ENCODE results near the gene MAGOHB.
"Not testable (repeated sequence)": the region's sequence is repeated elsewhere in the genome, so short reads cannot be mapped to it uniquely, and the experiment has no call there.

MAGOHB gene

GRCh38 chr12:10623131-10623530, 9.7 kb upstream of the MAGOHB start:
- H3K36me3 Mint-ChIP-seq = no peaks in the 10 kb centered on the region
- ATAC-seq (replicated peaks) (no peak), DNase-seq (no peak)
- no peak overlapping the region for H3K27ac Mint-ChIP-seq
- no peak overlapping the region for H3K4me3 Mint-ChIP-seq
- no peaks in the 10 kb centered on the region for H3K4me1 Mint-ChIP-seq
- no peaks in the 10 kb centered on the region for H3K9me3 Mint-ChIP-seq
- peaks cover 0 to 13% of the 10 kb centered on the region in 2 donors for H3K27me3 Mint-ChIP-seq

GRCh38 chr12:10621278-10621677, 7.9 kb upstream of the MAGOHB start:
- Mint-ChIP-seq H3K27ac (no peak overlapping the region), H3K4me3 (no peak overlapping the region), H3K4me1 (no peaks in the 10 kb centered on the region)

DNA sequence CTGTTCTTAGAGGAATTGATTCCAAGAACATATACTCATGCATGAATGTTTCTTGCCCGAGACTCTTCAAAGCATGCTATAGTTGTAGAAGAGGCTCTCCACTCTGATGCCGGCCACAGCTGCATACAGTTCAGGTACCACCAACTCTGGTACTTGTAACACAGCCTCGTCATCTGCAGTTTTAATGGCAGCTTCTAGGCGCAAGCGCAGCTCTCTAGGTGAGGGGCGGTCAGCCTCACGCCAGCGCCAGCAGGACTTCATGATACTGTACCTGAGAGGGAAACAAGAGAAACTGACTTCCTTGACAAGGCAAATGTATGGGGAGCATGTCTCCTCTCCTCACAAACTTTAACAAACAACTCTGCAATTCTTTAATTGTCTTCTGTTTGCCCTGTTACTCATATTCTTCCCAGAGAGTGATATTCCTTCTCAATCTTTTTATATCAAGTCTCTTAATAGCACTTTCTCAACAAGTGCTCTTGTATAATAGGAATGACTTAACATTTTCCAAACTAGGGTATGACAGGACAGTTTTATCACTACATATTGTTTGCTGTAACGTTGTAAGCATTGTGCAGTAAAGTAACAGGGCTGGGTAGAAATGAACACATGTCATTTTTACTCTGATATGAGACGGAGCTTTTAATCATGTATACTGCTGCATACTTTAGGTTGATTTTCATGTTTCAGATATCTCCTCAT, 6.8 kb upstream of the MAGOHB start:
- Mint-ChIP-seq H3K27ac (no peak overlapping the region), H3K4me3 (no peak overlapping the region), H3K9me3 (no peaks in the 10 kb centered on the region), H3K36me3 (no peaks in the 10 kb centered on the region), H3K4me1 (no peaks in the 10 kb centered on the region), H3K27me3 (peaks cover 0 to 14% of the 10 kb centered on the region in 2 donors)
- no peak for ATAC-seq (replicated peaks)
- DNase-seq = no peak

More at GRCh38 chr12:10621278-10621677, 7.9 kb upstream of the MAGOHB start:
- DNase-seq (no peak), ATAC-seq (replicated peaks) (no peak)
- Mint-ChIP-seq H3K27me3 (peaks cover 0 to 14% of the 10 kb centered on the region in 2 donors), H3K36me3 (no peaks in the 10 kb centered on the region), H3K9me3 (no peaks in the 10 kb centered on the region)

- H3K9me3 Mint-ChIP-seq = no peaks in the 10 kb centered on the region
- H3K36me3 Mint-ChIP-seq = peaks cover under 1 to 1% of the 10 kb centered on the region in 2 donors
- no peak overlapping the region for H3K4me3 Mint-ChIP-seq
- ATAC-seq (replicated peaks) (no peak), DNase-seq (no peak)
- peaks cover 0 to 14% of the 10 kb centered on the region in 2 donors for H3K27me3 Mint-ChIP-seq
- H3K4me1 Mint-ChIP-seq = peaks cover 1 to 3% of the 10 kb centered on the region in 2 donors
- no peak overlapping the region for H3K27ac Mint-ChIP-seq
Observed at GRCh38 chr12:10618338-10618987, 5.1 kb upstream of the MAGOHB start.

- Mint-ChIP-seq H3K27ac (no peak overlapping the region), H3K4me1 (peaks cover 7% of the 10 kb centered on the region in 2 donors), H3K36me3 (peaks cover 4% of the 10 kb centered on the region in 2 donors), H3K27me3 (peaks cover 0 to 14% of the 10 kb centered on the region in 2 donors), H3K9me3 (no peaks in the 10 kb centered on the region), H3K4me3 (no peak overlapping the region)
- ATAC-seq (replicated peaks) (no peak), DNase-seq (no peak)
Observed at GRCh38 chr12:10617863-10618262, 4.5 kb upstream of the MAGOHB start.

GRCh38 chr12:10615532-10615931, 2.1 kb upstream of the MAGOHB start:
- no peaks in the 10 kb centered on the region for H3K9me3 Mint-ChIP-seq
- H3K27ac Mint-ChIP-seq = no peak overlapping the region
- peaks cover 15 to 21% of the 10 kb centered on the region in 2 donors for H3K4me1 Mint-ChIP-seq
- H3K36me3 Mint-ChIP-seq = peaks cover 12% of the 10 kb centered on the region in 2 donors
- no peak for ATAC-seq (replicated peaks)
- DNase-seq = no peak
- H3K27me3 Mint-ChIP-seq = peaks cover 0 to 14% of the 10 kb centered on the region in 2 donors
- H3K4me3 Mint-ChIP-seq = no peak overlapping the region

- ATAC-seq (replicated peaks) (peak in 1 of 2 donors; percentile 66), DNase-seq (no peak)
- Mint-ChIP-seq H3K4me3 (peak overlapping the region; percentile 97 to 99), H3K4me1 (peaks cover 15 to 21% of the 10 kb centered on the region in 2 donors), H3K36me3 (peaks cover 14 to 16% of the 10 kb centered on the region in 2 donors), H3K9me3 (no peaks in the 10 kb centered on the region), H3K27me3 (peaks cover 0 to 5% of the 10 kb centered on the region in 2 donors), H3K27ac (peak overlapping the region; percentile 100)
Observed at GRCh38 chr12:10614056-10614370, 604 bp upstream of the MAGOHB start.

DNA sequence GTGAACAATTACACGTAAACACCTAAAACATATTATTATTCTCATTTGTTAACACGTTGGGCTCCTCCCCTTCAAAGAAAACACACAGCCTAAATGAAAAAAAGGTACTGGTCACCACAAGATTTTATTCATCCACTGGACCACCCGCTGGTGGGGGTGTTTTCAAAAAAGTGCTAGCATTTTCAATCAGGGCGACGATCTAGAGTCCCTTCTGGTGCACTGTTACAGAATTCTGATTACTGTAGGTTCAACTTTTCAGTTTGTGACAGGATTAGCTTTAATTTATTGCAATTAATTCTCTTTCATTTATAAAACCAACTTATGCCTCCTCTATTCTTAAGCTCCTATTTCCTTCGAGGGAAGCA, 443 bp downstream of the MAGOHB start:
- peak overlapping the region; percentile 97 to 99 for H3K4me3 Mint-ChIP-seq
- H3K9me3 Mint-ChIP-seq = no peaks in the 10 kb centered on the region
- DNase-seq (no peak), ATAC-seq (replicated peaks) (peak; percentile 1 to 3)
- H3K36me3 Mint-ChIP-seq = peaks cover 14 to 21% of the 10 kb centered on the region in 2 donors
- H3K27ac Mint-ChIP-seq = peak overlapping the region; percentile 100
- H3K27me3 Mint-ChIP-seq = peaks cover 0 to 2% of the 10 kb centered on the region in 2 donors
- peaks cover 15 to 21% of the 10 kb centered on the region in 2 donors for H3K4me1 Mint-ChIP-seq

GRCh38 chr12:10612110-10612509, 1.3 kb downstream of the MAGOHB start:
- ATAC-seq (replicated peaks) (no peak), DNase-seq (no peak)
- H3K9me3 Mint-ChIP-seq = no peaks in the 10 kb centered on the region
- H3K27ac Mint-ChIP-seq = peak overlapping the region; percentile 100
- peak overlapping the region; percentile 97 to 99 for H3K4me3 Mint-ChIP-seq
- H3K27me3 Mint-ChIP-seq = no peaks in the 10 kb centered on the region
- H3K4me1 Mint-ChIP-seq = peaks cover 15 to 21% of the 10 kb centered on the region in 2 donors
- H3K36me3 Mint-ChIP-seq = peaks cover 16 to 23% of the 10 kb centered on the region in 2 donors

DNA sequence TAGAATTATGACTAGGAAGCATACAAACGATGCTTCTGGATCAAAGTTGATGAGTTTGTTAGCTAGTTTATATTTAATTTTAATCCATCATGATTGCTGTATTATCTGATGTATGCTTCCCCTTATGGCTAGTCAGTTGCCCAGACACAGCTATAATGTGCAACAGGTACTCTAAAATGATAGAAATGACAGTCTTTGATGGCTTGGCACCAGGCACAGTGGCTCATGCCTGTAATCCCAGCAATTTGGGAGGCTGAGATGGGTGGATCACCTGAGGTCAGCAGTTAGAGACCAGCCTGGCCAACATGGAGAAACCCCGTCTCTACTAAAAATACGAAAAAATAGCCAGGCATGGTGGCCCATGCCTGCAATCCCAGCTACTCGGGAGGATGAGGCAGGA, 2.2 kb downstream of the MAGOHB start:
- not testable (repeated sequence) for ATAC-seq (replicated peaks); DNase-seq; H3K9me3 Mint-ChIP-seq; H3K27me3 Mint-ChIP-seq; H3K27ac Mint-ChIP-seq
- Mint-ChIP-seq H3K4me1 (peaks cover 15 to 21% of the 10 kb centered on the region in 2 donors), H3K36me3 (peaks cover 18 to 27% of the 10 kb centered on the region in 2 donors), H3K4me3 (peak overlapping the region in 1 of 2 donors; percentile 43)

DNA sequence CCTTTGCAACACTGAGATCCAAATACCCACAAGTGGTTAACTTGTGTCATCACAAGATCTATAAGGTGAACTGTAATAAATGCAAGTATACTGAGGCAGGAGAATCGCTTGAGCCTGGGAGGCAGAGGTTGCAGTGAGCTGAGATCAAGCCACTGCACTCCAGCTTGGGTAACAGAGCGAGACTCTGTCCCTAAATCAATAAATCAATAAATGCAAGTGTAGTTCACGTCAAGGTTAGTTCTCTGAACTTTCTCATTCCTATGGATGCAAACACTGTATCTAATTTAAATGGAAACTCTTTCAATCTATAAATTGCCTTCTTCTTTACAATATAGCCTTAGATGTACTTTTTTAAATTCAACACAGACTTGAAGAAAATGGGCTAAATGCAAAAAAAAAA, 3.2 kb downstream of the MAGOHB start:
- Mint-ChIP-seq H3K27ac (no peak overlapping the region), H3K4me3 (no peak overlapping the region), H3K36me3 (peaks cover 18 to 30% of the 10 kb centered on the region in 2 donors), H3K27me3 (no peaks in the 10 kb centered on the region), H3K9me3 (no peaks in the 10 kb centered on the region), H3K4me1 (peaks cover 19 to 25% of the 10 kb centered on the region in 2 donors)
- ATAC-seq (replicated peaks) = no peak
- DNase-seq = no peak

GRCh38 chr12:10607885-10608458, 5.4 kb downstream of the MAGOHB start:
- peaks cover 20 to 43% of the 10 kb centered on the region in 2 donors for H3K36me3 Mint-ChIP-seq
- DNase-seq = no peak

DNA sequence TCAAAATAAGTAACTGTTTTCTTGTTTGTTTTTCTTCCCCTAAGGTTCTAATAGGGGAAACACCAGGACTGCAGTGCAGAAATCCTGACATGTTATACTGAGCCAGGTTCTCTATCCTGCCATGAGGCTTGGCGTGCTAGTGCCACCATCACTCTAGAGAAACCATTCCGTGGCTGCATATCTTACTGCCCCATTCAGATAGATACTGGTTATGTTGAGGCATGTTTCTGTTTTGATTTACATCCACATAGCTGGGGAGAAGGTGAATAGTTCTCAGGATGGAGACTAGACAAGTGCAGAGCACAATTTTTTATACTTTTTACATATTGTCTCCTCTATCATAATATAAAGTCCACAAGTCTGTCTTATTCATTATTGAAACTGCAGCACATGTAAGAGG, 11.5 kb downstream of the MAGOHB start:
- DNase-seq (no peak), ATAC-seq (replicated peaks) (no peak)
- Mint-ChIP-seq H3K27me3 (no peaks in the 10 kb centered on the region), H3K4me3 (no peak overlapping the region), H3K4me1 (peaks cover 5 to 8% of the 10 kb centered on the region in 2 donors), H3K27ac (no peak overlapping the region), H3K36me3 (peaks cover 20 to 41% of the 10 kb centered on the region in 2 donors), H3K9me3 (no peaks in the 10 kb centered on the region)

More at GRCh38 chr12:10607885-10608458, 5.4 kb downstream of the MAGOHB start:
- peaks cover 14 to 22% of the 10 kb centered on the region in 2 donors for H3K4me1 Mint-ChIP-seq
- no peaks in the 10 kb centered on the region for H3K9me3 Mint-ChIP-seq
- no peak overlapping the region for H3K4me3 Mint-ChIP-seq
- no peak for ATAC-seq (replicated peaks)
- no peak overlapping the region for H3K27ac Mint-ChIP-seq
- no peaks in the 10 kb centered on the region for H3K27me3 Mint-ChIP-seq

DNA sequence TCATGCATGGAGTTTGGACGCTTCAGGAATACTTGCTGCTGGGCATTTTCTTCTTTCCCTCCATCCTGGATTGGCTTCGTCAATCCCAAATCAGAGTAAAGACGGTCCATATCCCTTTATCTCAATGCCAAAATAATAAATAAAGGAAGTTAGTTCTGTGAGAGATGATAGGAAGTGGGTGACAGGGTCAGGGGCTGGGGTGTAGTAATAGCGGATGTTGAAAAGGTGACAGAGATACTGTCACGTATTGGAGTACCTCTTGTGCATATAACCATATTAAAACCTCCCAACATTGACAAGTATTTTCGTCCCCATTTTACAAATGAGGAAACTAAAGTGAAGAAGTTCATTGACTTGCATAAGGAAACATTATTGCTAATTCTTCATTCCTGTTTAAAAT, 12.4 kb downstream of the MAGOHB start:
- Mint-ChIP-seq H3K36me3 (peaks cover 22 to 43% of the 10 kb centered on the region in 2 donors), H3K4me1 (peaks cover 5 to 8% of the 10 kb centered on the region in 2 donors), H3K9me3 (no peaks in the 10 kb centered on the region), H3K27me3 (no peaks in the 10 kb centered on the region), H3K4me3 (no peak overlapping the region), H3K27ac (no peak overlapping the region)
- ATAC-seq (replicated peaks) (no peak), DNase-seq (no peak)

DNA sequence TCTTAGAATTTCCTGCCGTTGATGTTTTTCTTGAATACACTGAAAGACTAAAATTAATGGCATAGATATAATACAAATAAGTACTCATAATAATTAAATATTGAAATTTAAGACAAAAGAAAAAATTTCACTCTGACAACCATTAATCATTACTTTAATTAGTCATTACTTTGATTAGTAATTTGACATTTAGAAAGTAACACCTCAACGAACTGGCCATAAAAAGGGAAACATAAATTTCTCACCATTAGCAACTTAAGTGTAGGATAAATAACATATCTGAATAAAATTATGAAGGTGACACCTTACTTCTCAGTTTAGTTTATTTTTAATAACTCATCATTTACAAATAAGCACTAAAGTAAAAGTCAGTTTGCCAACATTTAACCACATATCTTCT, 17.5 kb downstream of the MAGOHB start:
- no peak overlapping the region for H3K4me3 Mint-ChIP-seq
- H3K9me3 Mint-ChIP-seq = no peaks in the 10 kb centered on the region
- ATAC-seq (replicated peaks) (peak in 1 of 2 donors; percentile 38), DNase-seq (no peak)
- H3K4me1 Mint-ChIP-seq = no peaks in the 10 kb centered on the region
- H3K36me3 Mint-ChIP-seq = peaks cover 20 to 47% of the 10 kb centered on the region in 2 donors
- no peaks in the 10 kb centered on the region for H3K27me3 Mint-ChIP-seq
- no peak overlapping the region for H3K27ac Mint-ChIP-seq

All from stimulated activated naive B cell treated with anti-CD40 and anti-IgM and Interleukin-4, amounts not matched to agents 10 μg/mL and 1 μg/mL and 100 μg/mL, for 72 hours (primary cell).